CD4-positive, alpha-beta memory T cell (primary cell): ENCODE measurements around the gene KCNJ4. TPM values are rescaled to one million over a fixed set of nuclear protein-coding genes. Genes with fewer than 3 reads are reported as not detected.

Source experiments
- CTCF ChIA-PET: fragments of 350-600 bp; sonication (Branson Sonifier 250); formaldehyde crosslinking; loops from one replicate; lab custom pipeline; 2021; ENCODE audit warnings: inconsistent platforms; ENCODE audit not compliant: partially characterized antibody; lab: Charles Lee
- POLR2A ChIA-PET: fragments of 350-600 bp; sonication (Branson Sonifier 250); formaldehyde crosslinking; loops from one replicate; lab custom pipeline; 2021; ENCODE audit not compliant: partially characterized antibody; lab: Charles Lee
- DNase-seq, 5 donors: peaks; one replicate each; pipeline versions ENCODE4 v3.0.0 to v3.0.0-alpha.2; 2020 to 2022; ENCODE audit warnings: mixed read lengths in 1 of 5
- H3K27ac ChIP-seq: one replicate; pipeline ENCODE4 v1.7.0; 2013; ENCODE audit warnings: low read depth, low read length
- H3K27me3 ChIP-seq: 2 replicates; pipeline ENCODE4 v1.7.0; 2013; ENCODE audit warnings: mild to moderate bottlenecking, low read length, moderate library complexity; ENCODE audit not compliant: insufficient read depth
- H3K36me3 ChIP-seq: 2 replicates; pipeline ENCODE4 v1.7.0; 2013; ENCODE audit warnings: mild to moderate bottlenecking, low read length, moderate library complexity; ENCODE audit not compliant: insufficient read depth
- H3K4me1 ChIP-seq: 2 replicates; pipeline ENCODE4 v1.7.0; 2013; ENCODE audit warnings: mild to moderate bottlenecking, low read length, moderate library complexity; ENCODE audit not compliant: insufficient read depth
- H3K4me3 ChIP-seq, 2 donors: one replicate each; pipeline ENCODE4 v1.7.0; 2013; ENCODE audit warnings: low read length in 2 of 2, mild to moderate bottlenecking in 1 of 2
- H3K9me3 ChIP-seq, 2 donors: one replicate each; pipeline ENCODE4 v1.7.0; 2013; ENCODE audit warnings: low read length in 2 of 2, control low read depth in 1 of 2; ENCODE audit not compliant: control insufficient read depth in 1 of 2
- H3K27ac Mint-ChIP-seq, 7 donors: one replicate each; pipeline ENCODE4 v1.8.0; 2020 to 2021; ENCODE audit warnings: mixed read lengths in 7 of 7, mild to moderate bottlenecking in 6 of 7, inconsistent platforms in 3 of 7, moderate library complexity in 3 of 7
- H3K27me3 Mint-ChIP-seq, 2 donors: one replicate each; pipeline ENCODE4 v1.8.0; 2020 to 2021; ENCODE audit warnings: mixed read lengths in 2 of 2
- H3K36me3 Mint-ChIP-seq, 2 donors: one replicate each; pipeline ENCODE4 v1.8.0; 2020 to 2021; ENCODE audit warnings: mixed read lengths in 2 of 2, inconsistent platforms in 1 of 2, mild to moderate bottlenecking in 1 of 2
- H3K4me1 Mint-ChIP-seq, 4 donors: one replicate each; pipeline ENCODE4 v1.8.0; 2020 to 2021; ENCODE audit warnings: mixed read lengths in 4 of 4, mild to moderate bottlenecking in 1 of 4
- H3K4me3 Mint-ChIP-seq, 8 donors: one replicate each; pipeline ENCODE4 v1.8.0; 2020 to 2021; ENCODE audit warnings: mixed read lengths in 8 of 8, mild to moderate bottlenecking in 7 of 8, moderate library complexity in 6 of 8, inconsistent platforms in 3 of 8
- H3K9me3 Mint-ChIP-seq, 8 donors: one replicate each; pipeline ENCODE4 v1.8.0; 2020 to 2021; ENCODE audit warnings: mixed read lengths in 8 of 8, mild to moderate bottlenecking in 5 of 8, inconsistent platforms in 3 of 8, moderate library complexity in 1 of 8
- intact Hi-C: fragments of 100-400 bp; cut with micrococcal nuclease; formaldehyde crosslinking; loops from one replicate; pipeline ENCODE4 v1.15.1; 2023
- polyA plus RNA-seq, 2 donors: library from polyadenylated mRNA; unstranded; fragments of 300-500 nt; fragmentation: Illumina TruSeq; gene quantifications; one replicate each; pipeline ENCODE4 v1.2.3, GENCODE V29; 2021
- total RNA-seq, 2 experiments: library from RNA; stranded (reverse); gene quantifications; one replicate each; pipeline ENCODE4 v1.2.3, GENCODE V29; 2021

The KCNJ4 gene
- total and polyA plus RNA-seq, 4 experiments from 2014 or later = not detected

GRCh38 chr22:38467438-38467903 lies 12.5 kb upstream of the KCNJ4 start:
- peaks cover 5% of the 10 kb centered on the region for H3K4me1 ChIP-seq
- H3K4me3 ChIP-seq = peak overlapping the region in 1 of 2 donors; percentile 38
- POLR2A ChIA-PET = no interaction called here
- Mint-ChIP-seq H3K9me3 (no peaks in the 10 kb centered on the region), H3K36me3 (no peaks in the 10 kb centered on the region), H3K4me3 (peak overlapping the region; percentile 27 to 84 (median 58)), H3K27me3 (peaks cover 10 to 24% of the 10 kb centered on the region in 2 donors), H3K27ac (peak overlapping the region in 2 of 7 donors; percentile 13 to 24), H3K4me1 (peaks cover 2 to 11% (median 6%) of the 10 kb centered on the region in 4 donors)
- peaks cover 9% of the 10 kb centered on the region for H3K27me3 ChIP-seq
- CTCF ChIA-PET = no interaction called here
- DNase-seq = no peak
- intact Hi-C loops = no loop called here
- no peaks in the 10 kb centered on the region for H3K36me3 ChIP-seq
- H3K27ac ChIP-seq = no peak overlapping the region
- no peaks in the 10 kb centered on the region for H3K9me3 ChIP-seq

GRCh38 chr22:38465673-38466490 lies 10.9 kb upstream of the KCNJ4 start:
- peaks cover 15% of the 10 kb centered on the region for H3K27me3 ChIP-seq
- DNase-seq = no peak
- Mint-ChIP-seq H3K36me3 (no peaks in the 10 kb centered on the region), H3K27me3 (peaks cover 18 to 33% of the 10 kb centered on the region in 2 donors), H3K4me3 (peak overlapping the region in 2 of 8 donors; percentile 44 to 57), H3K9me3 (no peaks in the 10 kb centered on the region), H3K27ac (no peak overlapping the region), H3K4me1 (peaks cover 2 to 11% (median 6%) of the 10 kb centered on the region in 4 donors)
- intact Hi-C loops = no loop called here
- no peaks in the 10 kb centered on the region for H3K9me3 ChIP-seq
- CTCF ChIA-PET = no interaction called here
- H3K4me3 ChIP-seq = no peak overlapping the region
- POLR2A ChIA-PET = no interaction called here
- peaks cover 16% of the 10 kb centered on the region for H3K4me1 ChIP-seq
- H3K36me3 ChIP-seq = no peaks in the 10 kb centered on the region
- no peak overlapping the region for H3K27ac ChIP-seq

- H3K36me3 Mint-ChIP-seq = no peaks in the 10 kb centered on the region
- H3K27me3 Mint-ChIP-seq = peaks cover 23 to 39% of the 10 kb centered on the region in 2 donors
- intact Hi-C loops = no loop called here
- Histone ChIP-seq H3K36me3 (no peaks in the 10 kb centered on the region), H3K27ac (no peak overlapping the region), H3K4me3 (no peak overlapping the region), H3K27me3 (peaks cover 15% of the 10 kb centered on the region), H3K9me3 (no peaks in the 10 kb centered on the region), H3K4me1 (peaks cover 16% of the 10 kb centered on the region)
- H3K9me3 Mint-ChIP-seq = no peaks in the 10 kb centered on the region
- H3K4me1 Mint-ChIP-seq = peaks cover 2 to 13% (median 9%) of the 10 kb centered on the region in 4 donors
- POLR2A ChIA-PET = no interaction called here
- no peak overlapping the region for H3K4me3 Mint-ChIP-seq
- no peak for DNase-seq
- CTCF ChIA-PET = no interaction called here
- H3K27ac Mint-ChIP-seq = no peak overlapping the region
Observed at GRCh38 chr22:38464992-38465672, 10.1 kb upstream of the KCNJ4 start.

- ChIA-PET CTCF (no interaction called here), POLR2A (interaction anchor here (1.2 to 1.3 kb wide), 2 partner anchors 9 to 44 kb away, joined by 4 read pairs; no protein-coding TSS in a partner anchor)
- H3K27ac ChIP-seq = no peak overlapping the region
- Mint-ChIP-seq H3K27me3 (peaks cover 34 to 49% of the 10 kb centered on the region in 2 donors), H3K4me1 (peaks cover 2 to 13% (median 8%) of the 10 kb centered on the region in 4 donors), H3K9me3 (no peaks in the 10 kb centered on the region), H3K27ac (no peak overlapping the region), H3K4me3 (no peak overlapping the region), H3K36me3 (no peaks in the 10 kb centered on the region)
- peaks cover 15% of the 10 kb centered on the region for H3K27me3 ChIP-seq
- H3K9me3 ChIP-seq = no peaks in the 10 kb centered on the region
- no peak for DNase-seq
- H3K36me3 ChIP-seq = no peaks in the 10 kb centered on the region
- H3K4me1 ChIP-seq = peaks cover 13% of the 10 kb centered on the region
- H3K4me3 ChIP-seq = no peak overlapping the region
- intact Hi-C loops = no loop called here
Observed at GRCh38 chr22:38462960-38463784, 8.2 kb upstream of the KCNJ4 start.

- H3K4me1 Mint-ChIP-seq = peaks cover under 1 to 20% (median 5%) of the 10 kb centered on the region in 4 donors
Observed at GRCh38 chr22:38461414-38462081, 6.5 kb upstream of the KCNJ4 start.

GRCh38 chr22:38461057-38461413 lies 6.0 kb upstream of the KCNJ4 start:
- Mint-ChIP-seq H3K4me1 (peaks cover 4 to 24% (median 8%) of the 10 kb centered on the region in 4 donors), H3K36me3 (no peaks in the 10 kb centered on the region), H3K27ac (no peak overlapping the region), H3K4me3 (peak overlapping the region in 2 of 8 donors; percentile 31 to 34), H3K9me3 (no peaks in the 10 kb centered on the region), H3K27me3 (peaks cover 45 to 56% of the 10 kb centered on the region in 2 donors)
- Histone ChIP-seq H3K27me3 (peaks cover 22% of the 10 kb centered on the region), H3K4me3 (no peak overlapping the region), H3K9me3 (no peaks in the 10 kb centered on the region), H3K27ac (no peak overlapping the region), H3K36me3 (no peaks in the 10 kb centered on the region), H3K4me1 (peaks cover 11% of the 10 kb centered on the region)
- CTCF ChIA-PET = no interaction called here
- intact Hi-C loops = no loop called here
- no peak for DNase-seq
- POLR2A ChIA-PET = no interaction called here

More at GRCh38 chr22:38461414-38462081, 6.5 kb upstream of the KCNJ4 start:
- Mint-ChIP-seq H3K9me3 (no peaks in the 10 kb centered on the region), H3K27ac (peak overlapping the region in 1 of 7 donors; percentile 13), H3K27me3 (peaks cover 42 to 54% of the 10 kb centered on the region in 2 donors), H3K4me3 (peak overlapping the region in 4 of 8 donors; percentile 10 to 47 (median 26)), H3K36me3 (no peaks in the 10 kb centered on the region)
- Histone ChIP-seq H3K36me3 (no peaks in the 10 kb centered on the region), H3K27ac (no peak overlapping the region), H3K4me3 (no peak overlapping the region), H3K9me3 (no peaks in the 10 kb centered on the region), H3K27me3 (peaks cover 21% of the 10 kb centered on the region), H3K4me1 (peaks cover 11% of the 10 kb centered on the region)
- DNase-seq = peak in 4 of 5 donors; percentile 28 to 51 (median 35)
- intact Hi-C loops = no loop called here
- ChIA-PET POLR2A (interaction anchor here (1.3 kb wide), 1 partner anchor 7 kb away, joined by 4 read pairs; no protein-coding TSS in a partner anchor), CTCF (no interaction called here)
